Measurements from ENCODE around the gene ANKRD11. TPM values are rescaled to one million over a fixed set of nuclear protein-coding genes. Genes with fewer than 3 reads are reported as not detected.
"Not testable (repeated sequence)": the region's sequence is repeated elsewhere in the genome, so short reads cannot be mapped to it uniquely, and the experiment has no call there.

Gene ANKRD11
- total RNA-seq, 1 donor from 2014 or later: 178 TPM

DNA sequence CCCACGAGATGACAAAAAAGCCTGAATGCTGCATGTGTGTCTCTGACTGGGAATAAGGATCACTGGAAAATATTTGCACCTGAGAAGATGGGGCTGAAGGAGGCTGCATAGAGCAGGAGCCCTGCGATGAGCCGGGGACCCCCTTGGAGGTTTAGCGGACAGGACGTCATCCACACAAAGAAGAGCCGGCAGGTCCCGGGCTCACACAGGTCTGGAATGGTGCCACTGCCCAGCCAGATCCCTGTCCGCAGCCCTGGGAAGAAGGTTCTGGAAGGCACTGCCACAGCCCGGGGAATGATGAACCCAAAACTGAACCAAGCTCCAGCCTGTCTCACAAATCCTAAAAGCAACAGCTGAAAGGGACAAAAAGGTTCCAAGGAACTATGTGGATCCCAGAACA is 101.8 kb downstream of the ANKRD11 start:
- H3K36me3 Mint-ChIP-seq (ENCODE audit: insufficient read depth): peaks cover 5% of the 10 kb centered on the region
- H3K4me3 Mint-ChIP-seq (ENCODE audit: low read depth): no peak overlapping the region
- no peak for DNase-seq (ENCODE audit: low spot score, unreplicated experiment)
- peak overlapping the region; percentile 69 for H3K27ac Mint-ChIP-seq
- no peaks in the 10 kb centered on the region for H3K27me3 Mint-ChIP-seq
- H3K4me1 Mint-ChIP-seq (ENCODE audit: low read depth): peaks cover 20% of the 10 kb centered on the region
- TF ChIP-seq, protein P1, sequence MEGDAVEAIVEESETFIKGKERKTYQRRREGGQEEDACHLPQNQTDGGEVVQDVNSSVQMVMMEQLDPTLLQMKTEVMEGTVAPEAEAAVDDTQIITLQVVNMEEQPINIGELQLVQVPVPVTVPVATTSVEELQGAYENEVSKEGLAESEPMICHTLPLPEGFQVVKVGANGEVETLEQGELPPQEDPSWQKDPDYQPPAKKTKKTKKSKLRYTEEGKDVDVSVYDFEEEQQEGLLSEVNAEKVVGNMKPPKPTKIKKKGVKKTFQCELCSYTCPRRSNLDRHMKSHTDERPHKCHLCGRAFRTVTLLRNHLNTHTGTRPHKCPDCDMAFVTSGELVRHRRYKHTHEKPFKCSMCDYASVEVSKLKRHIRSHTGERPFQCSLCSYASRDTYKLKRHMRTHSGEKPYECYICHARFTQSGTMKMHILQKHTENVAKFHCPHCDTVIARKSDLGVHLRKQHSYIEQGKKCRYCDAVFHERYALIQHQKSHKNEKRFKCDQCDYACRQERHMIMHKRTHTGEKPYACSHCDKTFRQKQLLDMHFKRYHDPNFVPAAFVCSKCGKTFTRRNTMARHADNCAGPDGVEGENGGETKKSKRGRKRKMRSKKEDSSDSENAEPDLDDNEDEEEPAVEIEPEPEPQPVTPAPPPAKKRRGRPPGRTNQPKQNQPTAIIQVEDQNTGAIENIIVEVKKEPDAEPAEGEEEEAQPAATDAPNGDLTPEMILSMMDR (IDR thresholded peaks at IDR 0.05; ENCODE audit: unreplicated experiment): no peak
- peaks cover 3% of the 10 kb centered on the region for H3K9me3 Mint-ChIP-seq (ENCODE audit: low read depth)

DNA sequence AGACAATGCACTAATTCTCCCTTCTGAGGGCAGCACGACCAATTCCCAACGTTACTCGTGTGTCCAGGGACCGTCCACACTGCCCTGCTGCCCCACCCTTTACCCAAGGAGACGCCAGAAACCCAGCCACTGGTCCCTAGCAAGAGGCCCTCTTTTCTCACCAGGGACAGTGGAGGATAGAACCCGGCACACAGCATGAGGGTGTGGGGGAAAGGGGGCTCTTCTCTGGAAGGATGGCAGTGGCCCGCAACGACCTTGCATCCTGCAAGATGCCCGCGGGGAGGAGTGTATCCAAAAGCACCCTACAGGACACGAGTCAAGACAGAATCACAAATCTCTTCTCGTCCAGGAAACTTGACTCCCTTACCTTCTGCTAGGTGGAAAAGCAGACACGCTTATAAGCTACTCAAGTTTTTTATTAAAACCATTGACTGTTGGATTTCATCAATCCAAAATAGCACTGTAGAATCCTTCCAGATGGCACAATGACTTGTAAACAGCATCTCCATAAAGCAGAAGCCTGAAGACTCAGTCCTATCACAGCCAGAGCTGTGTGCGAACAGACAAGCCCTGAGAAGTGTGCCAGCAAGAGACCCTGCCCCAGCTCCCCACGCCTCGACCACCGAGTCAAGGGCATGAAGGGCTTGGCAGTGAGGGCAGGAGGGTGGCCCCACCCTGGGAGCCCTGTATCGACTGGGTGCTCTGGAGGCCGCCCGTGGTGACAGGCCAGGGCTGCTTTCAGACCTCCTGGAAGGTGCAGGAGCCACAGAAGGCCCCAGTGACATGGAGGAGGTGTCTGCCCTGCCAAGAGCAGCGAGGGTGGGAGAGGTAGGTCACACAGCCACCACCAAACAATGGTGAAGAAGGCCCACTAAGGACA is 103.8 kb downstream of the ANKRD11 start:
- H3K27me3 Mint-ChIP-seq: no peaks in the 10 kb centered on the region
- peaks cover 28% of the 10 kb centered on the region for H3K4me1 Mint-ChIP-seq (ENCODE audit: low read depth)
- TF ChIP-seq, protein P1 (IDR thresholded peaks at IDR 0.05; ENCODE audit: unreplicated experiment): no peak
- H3K27ac Mint-ChIP-seq: no peak overlapping the region
- no peak overlapping the region for H3K4me3 Mint-ChIP-seq (ENCODE audit: low read depth)
- DNase-seq (ENCODE audit: low spot score, unreplicated experiment): no peak
- peaks cover 3% of the 10 kb centered on the region for H3K9me3 Mint-ChIP-seq (ENCODE audit: low read depth)
- peaks cover 4% of the 10 kb centered on the region for H3K36me3 Mint-ChIP-seq (ENCODE audit: insufficient read depth)

DNA sequence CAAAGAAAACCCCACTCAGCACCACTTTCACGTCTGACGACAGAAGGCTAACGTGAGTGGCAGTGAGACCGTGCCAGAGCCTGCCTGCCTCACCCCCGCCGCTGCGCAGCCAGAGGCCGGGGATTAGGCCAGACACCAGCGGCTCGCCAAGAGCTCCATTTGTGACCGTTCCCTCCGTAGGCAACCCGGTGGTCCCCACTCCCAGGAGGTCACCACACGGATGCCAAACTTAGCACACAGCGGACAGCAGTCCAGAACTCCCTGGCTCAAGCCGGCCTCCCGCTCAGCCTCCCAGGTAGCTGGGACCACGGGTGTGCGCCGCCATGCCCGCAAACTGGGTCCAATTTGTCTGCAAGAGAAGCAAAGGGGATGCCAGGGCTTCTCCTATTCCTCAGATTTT is 104.6 kb downstream of the ANKRD11 start:
- Mint-ChIP-seq H3K27ac (no peak overlapping the region), H3K9me3 (ENCODE audit: low read depth) (peaks cover 3% of the 10 kb centered on the region)
- TF ChIP-seq, protein P1 (IDR thresholded peaks at IDR 0.05; ENCODE audit: unreplicated experiment): no peak

DNA sequence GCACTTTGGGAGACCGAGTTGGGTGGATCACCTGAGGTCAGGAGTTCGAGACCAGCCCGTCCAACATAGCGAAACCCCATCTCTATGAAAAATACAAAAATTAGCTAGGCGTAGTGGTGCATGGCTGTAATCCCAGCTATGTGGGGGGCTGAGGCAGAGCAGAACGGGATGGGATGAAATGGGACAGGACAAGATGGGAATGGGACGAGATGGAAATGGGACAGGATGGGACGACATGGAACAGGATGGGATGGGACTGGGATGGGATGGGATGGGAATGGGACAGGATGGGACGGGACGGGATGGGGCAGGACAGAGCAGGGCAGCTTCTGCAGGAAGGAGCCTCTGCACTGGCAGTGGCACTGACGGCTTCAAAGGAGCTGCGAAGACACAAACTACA is 106.1 kb downstream of the ANKRD11 start:
- Mint-ChIP-seq H3K36me3 (ENCODE audit: insufficient read depth) (peaks cover 1% of the 10 kb centered on the region), H3K4me3 (ENCODE audit: low read depth) (no peak overlapping the region), H3K27ac (peak overlapping the region; percentile 97), H3K27me3 (no peaks in the 10 kb centered on the region), H3K9me3 (ENCODE audit: low read depth) (peaks cover under 1% of the 10 kb centered on the region), H3K4me1 (ENCODE audit: low read depth) (peaks cover 36% of the 10 kb centered on the region)
- no peak for DNase-seq (ENCODE audit: low spot score, unreplicated experiment)
- TF ChIP-seq, protein P1 (IDR thresholded peaks at IDR 0.05; ENCODE audit: unreplicated experiment): no peak

More for the DNA sequence above, 104.6 kb downstream of the ANKRD11 start:
- no peaks in the 10 kb centered on the region for H3K27me3 Mint-ChIP-seq
- no peak overlapping the region for H3K4me3 Mint-ChIP-seq (ENCODE audit: low read depth)
- H3K36me3 Mint-ChIP-seq (ENCODE audit: insufficient read depth): peaks cover 4% of the 10 kb centered on the region
- H3K4me1 Mint-ChIP-seq (ENCODE audit: low read depth): peaks cover 30% of the 10 kb centered on the region
- DNase-seq (ENCODE audit: low spot score, unreplicated experiment): no peak

DNA sequence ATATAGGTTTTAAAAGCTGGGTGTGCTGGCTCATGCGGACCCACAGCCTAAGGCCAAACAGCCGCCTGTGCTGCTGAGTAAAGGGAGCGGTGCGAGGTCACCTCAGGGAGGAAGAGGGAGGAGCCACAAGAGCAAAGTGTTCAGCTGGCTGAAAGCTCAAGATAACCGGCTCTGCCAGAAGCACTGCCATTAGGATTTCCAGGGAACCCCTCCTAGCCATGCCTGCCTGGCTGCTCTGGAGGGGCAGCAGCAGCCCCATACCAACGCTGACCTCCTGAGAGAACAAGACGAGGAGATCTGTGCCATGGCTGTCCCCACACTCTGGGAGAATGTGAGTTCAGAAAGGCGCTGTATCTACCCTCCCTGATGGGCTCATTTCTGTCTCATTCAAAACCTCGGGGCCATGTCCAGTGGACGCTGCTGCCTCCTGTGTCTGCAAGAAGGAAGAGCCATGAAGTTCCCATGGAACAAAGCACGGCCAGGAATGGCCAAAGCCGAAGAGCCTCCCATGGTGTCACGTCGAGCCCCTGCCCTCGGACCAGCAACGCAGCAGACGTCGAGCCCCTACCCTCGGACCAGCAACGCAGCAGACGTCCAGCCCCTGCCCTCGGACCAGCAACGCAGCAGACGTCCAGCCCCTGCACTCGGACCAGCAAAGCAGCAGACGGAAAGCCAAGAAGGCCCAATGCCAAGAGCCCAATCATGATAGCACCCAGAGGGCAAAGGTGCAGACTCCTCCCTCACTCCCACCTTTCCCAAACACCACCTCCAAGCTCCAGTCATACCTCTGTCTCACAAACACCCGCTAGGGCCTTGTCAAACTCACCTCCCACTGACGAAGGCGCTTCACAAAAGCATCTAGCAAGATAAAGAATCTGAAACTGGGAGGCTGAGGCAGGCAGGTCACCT is 107.0 kb downstream of the ANKRD11 start:
- TF ChIP-seq, protein P1 (IDR thresholded peaks at IDR 0.05; ENCODE audit: unreplicated experiment): peak; percentile 14
- DNase-seq (ENCODE audit: low spot score, unreplicated experiment): peak; percentile 21
- no peaks in the 10 kb centered on the region for H3K27me3 Mint-ChIP-seq
- H3K36me3 Mint-ChIP-seq (ENCODE audit: insufficient read depth): no peaks in the 10 kb centered on the region
- H3K27ac Mint-ChIP-seq: peak overlapping the region; percentile 97
- H3K9me3 Mint-ChIP-seq (ENCODE audit: low read depth): no peaks in the 10 kb centered on the region
- H3K4me1 Mint-ChIP-seq (ENCODE audit: low read depth): peaks cover 38% of the 10 kb centered on the region
- no peak overlapping the region for H3K4me3 Mint-ChIP-seq (ENCODE audit: low read depth)

DNA sequence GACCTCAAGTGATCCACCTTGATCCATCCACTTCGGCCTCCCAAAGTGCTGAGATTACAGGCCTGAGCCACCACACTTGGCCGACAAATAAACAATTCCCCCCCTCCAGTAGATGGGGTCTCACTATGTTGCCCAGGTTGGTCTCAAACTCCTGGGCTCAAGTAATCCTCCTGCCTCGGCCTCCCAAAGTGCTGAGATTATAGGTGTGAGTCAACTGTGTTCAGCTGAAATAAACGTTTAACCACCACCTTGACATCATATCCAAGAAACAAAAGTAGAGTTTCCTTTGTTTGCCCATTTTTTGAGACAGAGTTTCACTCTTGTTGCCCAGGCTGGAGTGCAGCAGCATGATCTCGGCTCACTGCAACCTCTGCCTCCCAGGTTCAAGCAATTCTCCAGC is 107.8 kb downstream of the ANKRD11 start:
- H3K4me3 Mint-ChIP-seq (ENCODE audit: low read depth); DNase-seq (ENCODE audit: low spot score, unreplicated experiment); H3K27me3 Mint-ChIP-seq; H3K36me3 Mint-ChIP-seq (ENCODE audit: insufficient read depth); H3K9me3 Mint-ChIP-seq (ENCODE audit: low read depth): not testable (repeated sequence)
- Mint-ChIP-seq H3K27ac (peak overlapping the region; percentile 97), H3K4me1 (ENCODE audit: low read depth) (peaks cover 43% of the 10 kb centered on the region)

Data from progenitor cell of endocrine pancreas (in vitro differentiated cells).